Hepatocyte (in vitro differentiated cells): ENCODE measurements around the gene PNPLA5. TPM values are rescaled to one million over a fixed set of nuclear protein-coding genes. Genes with fewer than 3 reads are reported as not detected.

ENCODE experiments used
- DNase-seq: peaks from one replicate; pipeline ENCODE4 v3.0.0-alpha.2; 2016; ENCODE audit warnings: low spot score
- H2AFZ ChIP-seq: fragments of 200-600 bp; sonication (generic); 2 replicates; pipeline ENCODE4 v1.6.0; 2016; ENCODE audit warnings: antibody characterized with exemption, mild to moderate bottlenecking
- H3K27ac ChIP-seq: fragments of 200-600 bp; sonication (generic); 2 replicates; pipeline ENCODE4 v1.5.1; 2016; ENCODE audit warnings: mild to moderate bottlenecking
- H3K27me3 ChIP-seq: fragments of 200-600 bp; sonication (generic); 2 replicates; pipeline ENCODE4 v1.6.1; 2016
- H3K36me3 ChIP-seq: fragments of 200-600 bp; sonication (generic); replicated peaks from 2 replicates; pipeline ENCODE4 v1.5.1; 2016; ENCODE audit warnings: low read depth; ENCODE audit not compliant: insufficient read depth
- H3K4me1 ChIP-seq: fragments of 200-600 bp; sonication (generic); 2 replicates; pipeline ENCODE4 v1.5.1; 2016; ENCODE audit warnings: mild to moderate bottlenecking, moderate library complexity; ENCODE audit not compliant: insufficient read depth
- H3K4me2 ChIP-seq: fragments of 200-600 bp; sonication (generic); 2 replicates; pipeline ENCODE4 v1.6.0; 2016
- H3K4me3 ChIP-seq: fragments of 200-600 bp; sonication (generic); 2 replicates; pipeline ENCODE4 v1.5.1; 2016; ENCODE audit warnings: mild to moderate bottlenecking
- H3K79me2 ChIP-seq: fragments of 200-600 bp; sonication (generic); 2 replicates; pipeline ENCODE4 v1.6.0; 2017; ENCODE audit warnings: mild to moderate bottlenecking
- H3K9me2 ChIP-seq: fragments of 200-600 bp; sonication (generic); replicated peaks from 2 replicates; pipeline ENCODE4 v1.6.0; 2017; ENCODE audit warnings: mild to moderate bottlenecking; ENCODE audit not compliant: insufficient read depth
- H3K9me3 ChIP-seq: fragments of 200-600 bp; sonication (generic); 2 replicates; pipeline ENCODE4 v1.5.1; 2016; ENCODE audit warnings: low read depth, mild to moderate bottlenecking
- H4K20me1 ChIP-seq: fragments of 200-600 bp; sonication (generic); 2 replicates; pipeline ENCODE4 v1.6.0; 2016; ENCODE audit warnings: mild to moderate bottlenecking; ENCODE audit not compliant: insufficient read depth, poor library complexity, severe bottlenecking
- CTCF ChIP-seq: fragments of 200-600 bp; sonication (generic); IDR thresholded peaks from 2 replicates; pipeline ENCODE4 v1.5.1; 2016; ENCODE audit warnings: antibody characterized with exemption, mild to moderate bottlenecking; ENCODE audit not compliant: poor library complexity
- EZH2 ChIP-seq: fragments of 200-600 bp; sonication (generic); IDR thresholded peaks from 2 replicates; pipeline ENCODE4 v1.6.1; 2016; ENCODE audit warnings: antibody characterized with exemption, mild to moderate bottlenecking, borderline replicate concordance
- EZH2phosphoT487 ChIP-seq: fragments of 200-600 bp; sonication (generic); IDR thresholded peaks from one replicate; pipeline ENCODE4 v1.6.1; 2018; ENCODE audit warnings: antibody characterized with exemption, mild to moderate bottlenecking, low read depth, moderate library complexity; ENCODE audit not compliant: unreplicated experiment, severe bottlenecking
- WGBS: methylation state at CpG from one replicate; pipeline ENCODE4 v1.1.6; 2016; ENCODE audit warnings: low lambda C conversion rate; ENCODE audit errors: missing lambda C conversion rate; 5-methylcytosine and 5-hydroxymethylcytosine counted together
- polyA plus RNA-seq: library from polyadenylated mRNA; unstranded; fragments of >200 nt; fragmentation: Nextera tagmentation; extraction: Ambion mirVana; gene quantifications from 2 replicates; pipeline ENCODE4 v1.2.1, GENCODE V29; 2016
- total RNA-seq: library from RNA; depleted of rRNA; stranded (reverse); fragments of >200 nt; gene quantifications from 2 replicates; pipeline ENCODE4 v1.2.3, GENCODE V29; 2014

Gene PNPLA5
- total and polyA plus RNA-seq, 2 experiments from 2014 or later = 0.11 to 0.57 TPM

- no peak overlapping the region for H2AFZ ChIP-seq
- H3K27me3 ChIP-seq = no peaks in the 10 kb centered on the region
- H3K79me2 ChIP-seq = no peaks in the 10 kb centered on the region
- no peak overlapping the region for H3K4me2 ChIP-seq
- DNase-seq = no peak
- H4K20me1 ChIP-seq = no peaks in the 10 kb centered on the region
- H3K36me3 ChIP-seq = no peaks in the 10 kb centered on the region
- WGBS = 84% methylated on average over 4 of the region's 4 CpGs
- H3K4me3 ChIP-seq = no peak overlapping the region
- no peak for TF ChIP-seq CTCF
- no peak for TF ChIP-seq EZH2phosphoT487
- no peak for TF ChIP-seq EZH2
- no peaks in the 10 kb centered on the region for H3K9me2 ChIP-seq
- no peak overlapping the region for H3K27ac ChIP-seq
- H3K9me3 ChIP-seq = no peaks in the 10 kb centered on the region
- no peaks in the 10 kb centered on the region for H3K4me1 ChIP-seq
Measured at GRCh38 chr22:43855431-43855830, 36.4 kb downstream of the PNPLA5 start.

GRCh38 chr22:43854786-43855271, 37.0 kb downstream of the PNPLA5 start:
- DNase-seq = no peak
- Histone ChIP-seq H3K9me3 (no peaks in the 10 kb centered on the region), H3K4me3 (no peak overlapping the region), H3K27me3 (no peaks in the 10 kb centered on the region), H3K36me3 (no peaks in the 10 kb centered on the region), H4K20me1 (no peaks in the 10 kb centered on the region), H3K4me2 (no peak overlapping the region), H2AFZ (no peak overlapping the region), H3K4me1 (no peaks in the 10 kb centered on the region), H3K9me2 (no peaks in the 10 kb centered on the region), H3K27ac (no peak overlapping the region), H3K79me2 (no peaks in the 10 kb centered on the region)
- WGBS = 95% methylated on average over 13 of the region's 13 CpGs
- TF ChIP-seq CTCF = no peak

- WGBS = 86% methylated on average over 14 of the region's 14 CpGs
Measured at GRCh38 chr22:43854121-43854785, 37.6 kb downstream of the PNPLA5 start.

More at GRCh38 chr22:43854121-43854785, 37.6 kb downstream of the PNPLA5 start:
- TF ChIP-seq CTCF (no peak), EZH2phosphoT487 (no peak), EZH2 (no peak)
- Histone ChIP-seq H3K36me3 (no peaks in the 10 kb centered on the region), H3K79me2 (no peaks in the 10 kb centered on the region), H3K27me3 (no peaks in the 10 kb centered on the region), H2AFZ (no peak overlapping the region), H3K9me3 (no peaks in the 10 kb centered on the region), H3K27ac (no peak overlapping the region), H3K4me1 (no peaks in the 10 kb centered on the region), H3K9me2 (no peaks in the 10 kb centered on the region), H3K4me3 (no peak overlapping the region), H4K20me1 (no peaks in the 10 kb centered on the region), H3K4me2 (no peak overlapping the region)
- DNase-seq = no peak
